HG03565 (cell line): ENCODE data around the gene MSI2.

Experiments
- ATAC-seq: cut with Tn5 transposase; IDR thresholded peaks from one replicate; pipeline ENCODE4 v1.9.1; 2021; ENCODE audit warnings: mild to moderate bottlenecking, moderate library complexity; ENCODE audit not compliant: unreplicated experiment

The MSI2 gene

GRCh38 chr17:57720386-57721035, 464.2 kb downstream of the MSI2 start:
- ATAC-seq = no peak

GRCh38 chr17:57721967-57722703, 465.8 kb downstream of the MSI2 start:
- ATAC-seq = no peak

- ATAC-seq = no peak
These were observed 466.4 kb downstream of the MSI2 start for GRCh38 chr17:57722704-57723043.

- no peak for ATAC-seq
These were observed 467.2 kb downstream of the MSI2 start for GRCh38 chr17:57723427-57724025.

- ATAC-seq = peak; percentile 49
These were observed 467.9 kb downstream of the MSI2 start for GRCh38 chr17:57724026-57724728.

- ATAC-seq = no peak
These were observed 468.4 kb downstream of the MSI2 start for GRCh38 chr17:57724729-57725125.

GRCh38 chr17:57726213-57726790, 470.0 kb downstream of the MSI2 start:
- ATAC-seq = no peak

GRCh38 chr17:57726838-57727237, 470.5 kb downstream of the MSI2 start:
- ATAC-seq = no peak

GRCh38 chr17:57727630-57728175, 471.4 kb downstream of the MSI2 start:
- no peak for ATAC-seq

GRCh38 chr17:57730026-57730701, 473.8 kb downstream of the MSI2 start:
- no peak for ATAC-seq

GRCh38 chr17:57732062-57732461, 475.7 kb downstream of the MSI2 start:
- no peak for ATAC-seq

- ATAC-seq = no peak
These were observed 476.8 kb downstream of the MSI2 start for GRCh38 chr17:57733085-57733484.
